Parathyroid adenoma (tissue), 2 donors: ENCODE data around the gene CTRL.

ENCODE experiments used
- H2AFZ ChIP-seq: fragments of 300-600 bp; sonication (generic); one replicate; pipeline ENCODE4 v1.7.0; 2017; ENCODE audit warnings: antibody characterized with exemption, mild to moderate bottlenecking
- H3K27ac ChIP-seq: fragments of 300-600 bp; sonication (generic); one replicate; pipeline ENCODE4 v1.7.0; 2017
- H3K27me3 ChIP-seq: fragments of 300-600 bp; sonication (generic); one replicate; pipeline ENCODE4 v1.7.0; 2017; ENCODE audit warnings: low read length; ENCODE audit not compliant: control insufficient read depth, insufficient read depth
- H3K36me3 ChIP-seq: fragments of 300-600 bp; sonication (generic); one replicate; pipeline ENCODE4 v1.7.0; 2017; ENCODE audit warnings: low read length; ENCODE audit not compliant: control insufficient read depth, insufficient read depth
- H3K4me1 ChIP-seq: fragments of 300-600 bp; sonication (generic); one replicate; pipeline ENCODE4 v1.7.0; 2017; ENCODE audit warnings: control low read depth
- H3K4me2 ChIP-seq: fragments of 300-600 bp; sonication (generic); one replicate; pipeline ENCODE4 v1.7.0; 2017; ENCODE audit warnings: low read length
- H3K4me3 ChIP-seq: fragments of 300-600 bp; sonication (generic); one replicate; pipeline ENCODE4 v1.7.0; 2017; ENCODE audit warnings: low read depth, low read length
- H3K79me2 ChIP-seq: fragments of 300-600 bp; sonication (generic); one replicate; pipeline ENCODE4 v1.7.0; 2017; ENCODE audit warnings: control low read depth
- H3K9ac ChIP-seq: fragments of 300-600 bp; sonication (generic); one replicate; pipeline ENCODE4 v1.7.0; 2017; ENCODE audit warnings: mild to moderate bottlenecking
- H3K9me3 ChIP-seq: fragments of 300-600 bp; sonication (generic); one replicate; pipeline ENCODE4 v1.7.0; 2017; ENCODE audit warnings: low read length; ENCODE audit not compliant: control insufficient read depth
- TF ChIP-seq, protein P1 (sequence below): fragments of 300-600 bp; sonication (generic); IDR thresholded peaks from one replicate; pipeline ENCODE4 v1.7.0; 2017; ENCODE audit warnings: antibody characterized with exemption, mild to moderate bottlenecking
- donor health status: primary hyperparathyroidism.

The CTRL gene

DNA sequence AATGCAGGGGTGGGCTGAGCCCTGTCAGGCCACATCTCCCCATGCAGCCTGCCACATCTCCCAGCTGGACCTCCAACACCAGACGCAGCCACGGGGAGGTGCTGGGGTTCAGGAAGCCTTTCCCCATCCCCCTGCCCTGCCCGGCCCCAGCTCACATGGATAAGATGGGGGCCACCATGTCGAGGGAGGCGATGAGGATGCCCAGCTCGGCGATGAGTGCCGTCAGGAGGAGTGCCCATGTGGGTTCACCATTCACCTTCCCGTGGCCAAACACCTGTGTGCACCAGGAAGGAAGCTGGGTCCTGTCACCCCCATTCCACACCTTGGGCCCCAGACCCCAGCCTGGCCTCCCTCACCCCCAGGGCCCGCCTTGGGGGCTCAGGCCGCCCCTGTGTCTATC lies 18.0 kb upstream of the CTRL start:
- H3K4me3 ChIP-seq, result no peak overlapping the region
- no peaks in the 10 kb centered on the region for H3K9me3 ChIP-seq
- no peak overlapping the region for H3K4me2 ChIP-seq
- no peak overlapping the region for H3K9ac ChIP-seq
- no peak overlapping the region for H3K27ac ChIP-seq
- H3K79me2 ChIP-seq, result peaks cover 2% of the 10 kb centered on the region
- H3K36me3 ChIP-seq, result no peaks in the 10 kb centered on the region
- H3K27me3 ChIP-seq, result no peaks in the 10 kb centered on the region
- no peak overlapping the region for H2AFZ ChIP-seq
- H3K4me1 ChIP-seq, result no peaks in the 10 kb centered on the region
- TF ChIP-seq, protein P1, sequence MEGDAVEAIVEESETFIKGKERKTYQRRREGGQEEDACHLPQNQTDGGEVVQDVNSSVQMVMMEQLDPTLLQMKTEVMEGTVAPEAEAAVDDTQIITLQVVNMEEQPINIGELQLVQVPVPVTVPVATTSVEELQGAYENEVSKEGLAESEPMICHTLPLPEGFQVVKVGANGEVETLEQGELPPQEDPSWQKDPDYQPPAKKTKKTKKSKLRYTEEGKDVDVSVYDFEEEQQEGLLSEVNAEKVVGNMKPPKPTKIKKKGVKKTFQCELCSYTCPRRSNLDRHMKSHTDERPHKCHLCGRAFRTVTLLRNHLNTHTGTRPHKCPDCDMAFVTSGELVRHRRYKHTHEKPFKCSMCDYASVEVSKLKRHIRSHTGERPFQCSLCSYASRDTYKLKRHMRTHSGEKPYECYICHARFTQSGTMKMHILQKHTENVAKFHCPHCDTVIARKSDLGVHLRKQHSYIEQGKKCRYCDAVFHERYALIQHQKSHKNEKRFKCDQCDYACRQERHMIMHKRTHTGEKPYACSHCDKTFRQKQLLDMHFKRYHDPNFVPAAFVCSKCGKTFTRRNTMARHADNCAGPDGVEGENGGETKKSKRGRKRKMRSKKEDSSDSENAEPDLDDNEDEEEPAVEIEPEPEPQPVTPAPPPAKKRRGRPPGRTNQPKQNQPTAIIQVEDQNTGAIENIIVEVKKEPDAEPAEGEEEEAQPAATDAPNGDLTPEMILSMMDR, result no peak

DNA sequence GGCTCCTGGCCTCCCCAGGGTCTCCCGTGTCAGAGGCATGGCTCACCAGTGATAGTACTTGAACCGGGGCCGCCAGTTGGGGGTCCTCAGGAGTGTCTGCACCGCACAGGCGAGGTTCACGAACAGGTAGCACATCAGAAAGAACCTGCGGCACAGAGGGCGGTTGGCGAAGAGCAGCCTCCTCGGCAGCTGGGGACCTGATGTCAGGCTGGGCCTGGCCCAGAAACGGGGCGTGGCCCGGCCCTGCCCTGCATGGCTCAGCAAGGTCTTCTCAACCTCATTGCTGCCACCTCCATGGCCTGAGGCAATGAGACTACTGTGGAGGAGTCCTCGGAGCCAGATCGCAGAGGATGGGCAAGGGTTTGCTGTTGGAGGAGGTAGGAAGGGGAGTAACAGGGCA lies 16.4 kb upstream of the CTRL start:
- no peaks in the 10 kb centered on the region for H3K9me3 ChIP-seq
- no peaks in the 10 kb centered on the region for H3K27me3 ChIP-seq
- no peak overlapping the region for H3K4me3 ChIP-seq
- H3K4me2 ChIP-seq, result no peak overlapping the region
- no peak overlapping the region for H3K27ac ChIP-seq
- H3K36me3 ChIP-seq, result no peaks in the 10 kb centered on the region
- peaks cover 2% of the 10 kb centered on the region for H3K79me2 ChIP-seq
- TF ChIP-seq, protein P1, result no peak
- no peak overlapping the region for H3K9ac ChIP-seq
- no peaks in the 10 kb centered on the region for H3K4me1 ChIP-seq
- no peak overlapping the region for H2AFZ ChIP-seq

- no peak overlapping the region for H3K9ac ChIP-seq
- no peak overlapping the region for H3K4me3 ChIP-seq
- no peak overlapping the region for H3K27ac ChIP-seq
- TF ChIP-seq, protein P1, result no peak
- H3K27me3 ChIP-seq, result no peaks in the 10 kb centered on the region
- H3K9me3 ChIP-seq, result no peaks in the 10 kb centered on the region
- H3K36me3 ChIP-seq, result no peaks in the 10 kb centered on the region
- H3K79me2 ChIP-seq, result peaks cover 2% of the 10 kb centered on the region
- H2AFZ ChIP-seq, result no peak overlapping the region
- H3K4me1 ChIP-seq, result no peaks in the 10 kb centered on the region
- no peak overlapping the region for H3K4me2 ChIP-seq
Observed at GRCh38 chr16:67946966-67947558, 15.4 kb upstream of the CTRL start.

DNA sequence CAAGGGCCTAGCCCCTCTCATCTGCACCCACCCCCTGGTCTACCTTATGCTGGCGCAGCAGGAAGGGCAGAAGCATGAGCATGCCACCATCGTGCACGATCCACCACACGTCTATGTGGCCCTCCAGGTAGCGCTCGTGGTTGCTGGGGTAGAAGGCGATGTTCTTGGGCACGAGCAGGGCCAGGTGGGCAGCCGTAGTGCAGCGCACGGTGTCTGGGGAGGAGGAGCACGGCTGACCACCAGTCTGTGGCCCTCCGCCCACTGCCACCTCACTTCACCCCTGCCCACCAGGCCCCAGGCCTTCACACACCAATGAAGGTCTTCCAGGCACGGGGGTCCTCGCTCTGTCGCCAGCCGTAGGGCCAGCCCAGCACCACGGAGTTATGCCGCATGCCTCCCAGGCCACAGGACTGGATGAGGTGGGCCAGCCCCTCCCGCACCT lies 14.5 kb upstream of the CTRL start:
- Histone ChIP-seq H3K4me1 (no peaks in the 10 kb centered on the region), H3K27me3 (no peaks in the 10 kb centered on the region), H3K9ac (no peak overlapping the region), H3K9me3 (no peaks in the 10 kb centered on the region), H2AFZ (no peak overlapping the region), H3K79me2 (peaks cover 2% of the 10 kb centered on the region), H3K4me3 (no peak overlapping the region), H3K27ac (no peak overlapping the region), H3K36me3 (no peaks in the 10 kb centered on the region), H3K4me2 (no peak overlapping the region)
- TF ChIP-seq, protein P1, result no peak

DNA sequence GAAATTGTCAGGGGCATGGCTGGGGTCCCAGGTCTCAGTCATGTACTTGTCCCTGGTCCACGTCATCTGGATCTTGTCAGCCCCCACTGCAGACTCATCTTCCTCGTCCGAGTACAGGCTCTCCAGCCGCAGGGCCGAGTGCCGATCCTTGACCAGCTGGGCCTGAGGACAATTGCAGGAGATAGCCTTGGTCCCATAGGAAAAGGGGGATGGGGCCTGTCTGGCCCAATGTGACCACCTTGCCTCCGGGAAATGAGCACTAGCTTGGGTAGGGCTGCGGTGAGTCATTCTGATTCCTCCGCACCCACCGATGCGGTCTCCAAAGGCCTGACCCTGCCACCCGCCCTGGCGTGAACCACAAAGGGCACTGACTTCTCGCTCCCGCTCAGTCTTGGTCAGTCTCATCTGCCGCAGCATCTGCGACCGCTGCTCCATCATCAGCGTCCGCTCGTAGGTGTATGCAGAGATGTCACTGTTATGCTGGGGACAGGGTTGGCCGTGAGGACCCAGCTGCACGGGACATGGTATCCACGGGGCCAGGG lies 13.8 kb upstream of the CTRL start:
- TF ChIP-seq, protein P1, result no peak
- no peaks in the 10 kb centered on the region for H3K4me1 ChIP-seq
- no peak overlapping the region for H3K4me2 ChIP-seq
- no peaks in the 10 kb centered on the region for H3K36me3 ChIP-seq
- no peak overlapping the region for H3K4me3 ChIP-seq
- H3K9me3 ChIP-seq, result no peaks in the 10 kb centered on the region
- H3K27me3 ChIP-seq, result no peaks in the 10 kb centered on the region
- H3K79me2 ChIP-seq, result peaks cover 2% of the 10 kb centered on the region
- H2AFZ ChIP-seq, result no peak overlapping the region
- H3K9ac ChIP-seq, result no peak overlapping the region
- no peak overlapping the region for H3K27ac ChIP-seq
